Measurements from ENCODE around the gene ICA1L.

Gene ICA1L

DNA sequence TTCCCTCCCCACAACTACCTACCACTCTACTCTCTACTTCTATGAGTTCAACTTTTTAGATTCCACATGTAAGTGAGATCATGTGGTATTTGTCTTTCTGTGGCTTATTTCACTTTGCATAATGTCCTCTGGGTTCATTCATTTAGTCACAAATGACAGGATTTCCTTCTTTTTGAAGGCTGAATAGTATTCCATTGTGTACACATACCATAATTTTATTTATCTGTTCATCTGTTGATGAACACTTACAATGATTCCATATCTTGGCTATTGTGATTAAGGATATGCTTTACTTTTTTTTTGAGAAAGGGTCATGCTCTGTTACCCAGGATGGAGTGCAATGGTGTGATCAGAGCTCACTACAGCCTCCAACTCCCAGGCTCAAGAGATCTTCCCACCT, 73.6 kb downstream of the ICA1L start:
- DNase-seq (ENCODE audit: insufficient read length, low spot score) = no peak
- TF ChIP-seq, protein P1, sequence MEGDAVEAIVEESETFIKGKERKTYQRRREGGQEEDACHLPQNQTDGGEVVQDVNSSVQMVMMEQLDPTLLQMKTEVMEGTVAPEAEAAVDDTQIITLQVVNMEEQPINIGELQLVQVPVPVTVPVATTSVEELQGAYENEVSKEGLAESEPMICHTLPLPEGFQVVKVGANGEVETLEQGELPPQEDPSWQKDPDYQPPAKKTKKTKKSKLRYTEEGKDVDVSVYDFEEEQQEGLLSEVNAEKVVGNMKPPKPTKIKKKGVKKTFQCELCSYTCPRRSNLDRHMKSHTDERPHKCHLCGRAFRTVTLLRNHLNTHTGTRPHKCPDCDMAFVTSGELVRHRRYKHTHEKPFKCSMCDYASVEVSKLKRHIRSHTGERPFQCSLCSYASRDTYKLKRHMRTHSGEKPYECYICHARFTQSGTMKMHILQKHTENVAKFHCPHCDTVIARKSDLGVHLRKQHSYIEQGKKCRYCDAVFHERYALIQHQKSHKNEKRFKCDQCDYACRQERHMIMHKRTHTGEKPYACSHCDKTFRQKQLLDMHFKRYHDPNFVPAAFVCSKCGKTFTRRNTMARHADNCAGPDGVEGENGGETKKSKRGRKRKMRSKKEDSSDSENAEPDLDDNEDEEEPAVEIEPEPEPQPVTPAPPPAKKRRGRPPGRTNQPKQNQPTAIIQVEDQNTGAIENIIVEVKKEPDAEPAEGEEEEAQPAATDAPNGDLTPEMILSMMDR (IDR thresholded peaks at IDR 0.05; ENCODE audit: insufficient read depth, missing control alignments) = no peak
- no peak for FAIRE-seq

DNA sequence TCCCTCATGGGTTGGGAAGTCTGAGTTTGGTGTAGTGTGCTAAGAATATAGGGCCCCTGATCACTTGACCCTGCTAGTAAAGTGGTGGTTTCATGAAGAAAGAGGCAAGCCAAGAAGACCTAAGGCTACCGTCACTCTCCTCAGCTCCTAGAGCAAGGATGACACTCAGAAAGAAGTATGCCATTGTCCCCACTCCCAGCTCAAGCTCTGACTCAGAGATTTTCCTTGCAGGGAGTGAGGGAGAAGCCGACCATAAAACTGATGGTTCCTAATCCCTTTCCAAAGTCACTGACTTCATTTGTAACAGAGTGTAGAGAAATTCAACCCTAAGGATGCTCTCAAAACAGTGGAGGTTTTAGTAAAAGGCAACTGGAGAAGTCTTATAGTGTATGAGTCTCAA, 80.9 kb downstream of the ICA1L start:
- DNase-seq (ENCODE audit: insufficient read length, low spot score) (no peak), FAIRE-seq (no peak)
- TF ChIP-seq, protein P1 (IDR thresholded peaks at IDR 0.05; ENCODE audit: insufficient read depth, missing control alignments) = no peak

DNA sequence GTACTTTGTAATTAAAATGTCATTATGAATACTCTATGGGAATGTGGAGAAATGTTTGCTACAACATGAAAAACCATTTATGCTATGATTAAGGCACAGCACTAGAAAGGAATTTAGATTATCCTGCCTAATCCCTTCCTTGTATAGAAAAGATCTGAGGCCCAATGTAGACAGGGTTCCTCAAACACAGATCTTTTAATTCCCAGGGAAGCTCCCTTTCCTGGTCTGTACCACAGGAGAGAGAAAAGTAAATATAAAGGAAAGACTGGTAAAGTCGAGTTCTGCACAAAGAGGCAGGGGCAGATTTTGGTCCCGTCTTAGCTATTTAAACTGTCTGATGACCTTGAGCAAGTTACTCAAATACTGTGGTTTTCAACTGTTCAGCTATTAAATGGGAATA, 84.7 kb downstream of the ICA1L start:
- peak; percentile 38 for FAIRE-seq
- DNase-seq (ENCODE audit: insufficient read length, low spot score) = no peak
- TF ChIP-seq, protein P1 (IDR thresholded peaks at IDR 0.05; ENCODE audit: insufficient read depth, missing control alignments) = no peak

DNA sequence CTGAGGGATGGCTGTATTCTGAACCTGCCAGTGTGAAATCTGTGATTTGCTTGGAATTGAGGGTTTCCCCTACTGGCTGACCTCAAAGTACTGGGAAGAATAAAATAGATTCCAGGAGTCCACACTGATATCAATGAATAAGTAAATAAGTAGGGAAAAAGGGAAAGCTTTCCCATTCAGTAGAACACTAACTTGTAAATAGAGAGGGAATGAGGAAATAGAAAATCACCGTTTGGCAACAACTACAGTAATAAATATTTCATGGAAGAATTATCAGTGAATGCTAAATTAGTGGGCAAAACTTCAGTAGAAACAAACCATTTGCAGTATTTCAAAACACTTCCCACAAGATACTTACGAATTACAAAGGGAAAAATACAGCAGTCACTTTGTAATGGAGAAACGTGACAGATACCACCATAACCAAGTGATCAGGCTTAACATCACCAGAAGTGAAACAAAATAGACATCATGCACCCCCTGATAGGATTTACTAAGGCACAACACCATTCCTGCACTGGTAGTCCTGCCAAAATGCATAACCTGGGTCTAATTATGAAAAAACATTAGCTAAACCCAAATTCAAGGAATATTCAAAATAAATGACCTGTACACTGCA, 88.5 kb downstream of the ICA1L start:
- DNase-seq (ENCODE audit: insufficient read length, low spot score) (no peak), FAIRE-seq (no peak)
- TF ChIP-seq, protein P1 (IDR thresholded peaks at IDR 0.05; ENCODE audit: insufficient read depth, missing control alignments) = no peak

DNA sequence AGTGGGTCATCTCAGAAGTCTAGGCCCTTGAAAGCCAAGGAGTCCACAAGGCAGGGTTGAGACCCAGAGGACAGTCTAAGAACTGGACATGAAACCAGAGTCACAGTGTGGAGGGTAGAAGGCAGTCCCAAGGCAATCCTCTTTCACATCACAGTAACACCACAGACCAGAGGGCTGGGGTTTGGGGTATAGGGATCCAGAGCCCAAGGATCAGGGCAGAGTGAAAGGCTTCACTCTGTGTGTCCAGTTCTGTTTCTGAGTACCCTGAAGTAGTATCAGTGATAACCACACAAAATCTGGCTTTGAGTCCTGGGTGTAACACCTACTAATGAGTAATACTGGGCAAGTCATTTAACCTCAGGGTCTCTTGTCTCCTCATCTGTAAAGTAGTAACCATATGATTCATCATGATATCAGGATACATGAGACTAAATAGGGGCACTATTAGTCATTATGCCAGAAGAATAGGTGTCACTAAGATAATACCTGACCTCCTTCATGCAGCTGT, 91.0 kb downstream of the ICA1L start:
- DNase-seq (ENCODE audit: insufficient read length, low spot score) = no peak
- no peak for FAIRE-seq
- TF ChIP-seq, protein P1 (IDR thresholded peaks at IDR 0.05; ENCODE audit: insufficient read depth, missing control alignments) = no peak

DNA sequence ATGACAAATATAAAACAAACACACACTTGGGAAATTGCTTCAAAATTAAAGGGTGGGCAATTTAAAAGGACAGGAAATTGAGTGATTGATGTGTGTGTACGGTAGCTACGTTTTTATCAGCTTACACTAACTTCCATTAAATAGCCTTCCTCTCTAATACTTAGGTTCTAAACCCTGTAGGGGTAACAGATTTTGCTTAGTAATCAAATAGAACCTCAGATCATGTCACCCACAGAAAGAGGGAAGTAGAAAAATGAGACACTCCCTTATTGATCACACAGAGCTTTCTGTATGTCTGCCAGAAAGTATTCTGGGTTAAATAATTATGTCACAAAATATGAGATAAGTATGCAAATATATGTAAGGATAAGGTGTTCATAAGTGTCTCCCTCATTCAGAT, 93.3 kb downstream of the ICA1L start:
- DNase-seq (ENCODE audit: insufficient read length, low spot score) (no peak), FAIRE-seq (no peak)
- TF ChIP-seq, protein P1 (IDR thresholded peaks at IDR 0.05; ENCODE audit: insufficient read depth, missing control alignments) = no peak

DNA sequence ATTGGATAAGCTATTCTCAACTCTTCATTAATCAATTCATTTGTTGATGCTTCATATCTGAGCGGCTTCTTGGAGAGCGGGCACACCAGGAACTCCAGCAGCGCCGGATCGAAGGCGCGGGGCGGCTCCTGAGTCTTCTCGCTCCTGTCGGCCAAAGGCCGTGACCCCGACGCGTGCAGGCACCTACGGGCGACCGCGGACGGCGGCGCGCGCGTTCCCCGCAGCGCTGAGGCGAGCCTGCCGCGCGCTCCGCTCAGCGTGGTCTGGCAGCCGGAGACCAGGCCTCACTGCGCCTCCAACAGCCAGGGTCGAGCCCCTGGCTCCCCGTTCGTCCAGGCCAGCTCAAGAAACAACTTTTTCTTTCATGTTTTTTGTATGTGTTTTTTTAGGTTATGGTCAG, 97.5 kb downstream of the ICA1L start:
- FAIRE-seq (no peak), DNase-seq (ENCODE audit: insufficient read length, low spot score) (no peak)
- TF ChIP-seq, protein P1 (IDR thresholded peaks at IDR 0.05; ENCODE audit: insufficient read depth, missing control alignments) = no peak

All from D721Med (cell line).